ENCODE measurements around the gene PLA2G4B.
"Not testable (repeated sequence)": the region's sequence is repeated elsewhere in the genome, so short reads cannot be mapped to it uniquely, and the experiment has no call there.

Gene PLA2G4B

GRCh38 chr15:41827880-41828806, 10.5 kb upstream of the PLA2G4B start, which contains the start of gene JMJD7:
JMJD7 (plus strand) TSS chr15:41828092; CDS start chr15:41828125, 33 bp downstream.
- DNase-seq, result peak; percentile 99

- no peak for DNase-seq
Measured at GRCh38 chr15:41828807-41829141, 9.9 kb upstream of the PLA2G4B start.

GRCh38 chr15:41829959-41830646, 8.5 kb upstream of the PLA2G4B start:
- DNase-seq, result no peak

- DNase-seq, result not testable (repeated sequence)
Measured at GRCh38 chr15:41831291-41831690, 7.4 kb upstream of the PLA2G4B start.

- no peak for DNase-seq
Measured at GRCh38 chr15:41832208-41832607, 6.4 kb upstream of the PLA2G4B start.

- DNase-seq, result no peak
Measured at GRCh38 chr15:41832875-41833274, 5.8 kb upstream of the PLA2G4B start.

- no peak for DNase-seq
Measured at GRCh38 chr15:41834096-41834495, 4.6 kb upstream of the PLA2G4B start.

- no peak for DNase-seq
Measured at GRCh38 chr15:41836073-41836472, 2.6 kb upstream of the PLA2G4B start.

- DNase-seq, result no peak
Measured at GRCh38 chr15:41836713-41837454, 1.8 kb upstream of the PLA2G4B start.

- no peak for DNase-seq
Measured at GRCh38 chr15:41839781-41840491, 1.3 kb downstream of the PLA2G4B start.

- no peak for DNase-seq
Measured at GRCh38 chr15:41840673-41841072, 2.0 kb downstream of the PLA2G4B start.

- DNase-seq, result no peak
Measured at GRCh38 chr15:41841131-41841530, 2.5 kb downstream of the PLA2G4B start.

GRCh38 chr15:41842229-41842628, 3.6 kb downstream of the PLA2G4B start:
- no peak for DNase-seq

- no peak for DNase-seq
Measured at GRCh38 chr15:41843571-41843970, 4.9 kb downstream of the PLA2G4B start.

GRCh38 chr15:41844814-41845213, 6.2 kb downstream of the PLA2G4B start:
- DNase-seq, result no peak

GRCh38 chr15:41847206-41847605, 8.6 kb downstream of the PLA2G4B start:
- DNase-seq, result no peak

GRCh38 chr15:41847981-41848380, 9.3 kb downstream of the PLA2G4B start:
- no peak for DNase-seq

- DNase-seq, result no peak
Measured at GRCh38 chr15:41848631-41849030, 10.0 kb downstream of the PLA2G4B start.

GRCh38 chr15:41849204-41849603, 10.6 kb downstream of the PLA2G4B start:
- no peak for DNase-seq

- DNase-seq, result no peak
Measured at GRCh38 chr15:41849861-41850260, 11.2 kb downstream of the PLA2G4B start.

GRCh38 chr15:41850482-41851166, 12.0 kb downstream of the PLA2G4B start:
- DNase-seq, result no peak

- no peak for DNase-seq
Measured at GRCh38 chr15:41851167-41851523, 12.5 kb downstream of the PLA2G4B start.

Data from activated CD8-positive, alpha-beta memory T cell treated with anti-CD3 and anti-CD28 coated beads for 24 hours (primary cell).